Spleen (tissue), 11 donors: ENCODE measurements around the gene REEP3. TPM values are rescaled to one million over a fixed set of nuclear protein-coding genes. Genes with fewer than 3 reads are reported as not detected.
"Not testable (repeated sequence)": the region's sequence is repeated elsewhere in the genome, so short reads cannot be mapped to it uniquely, and the experiment has no call there.

Experiments
- DNase-seq: peaks from one replicate; pipeline ENCODE4 v3.0.0-alpha.2; 2020
- H3K27ac ChIP-seq, 8 donors: fragments of 200-600 bp; sonication (generic) in 7 of 8; 1 replicate in 4 of 8; 2 replicates in 4 of 8; pipeline versions ENCODE4 v1.5.0 to v1.8.0; 2016 to 2021; ENCODE audit warnings: inconsistent platforms in 4 of 8, mild to moderate bottlenecking in 4 of 8, moderate library complexity in 1 of 8
- H3K27me3 ChIP-seq, 7 donors: fragments of 200-600 bp; sonication (generic) in 6 of 7; replicated peaks in 1 of 7; 1 replicate in 4 of 7; 2 replicates in 3 of 7; pipeline versions ENCODE4 v1.5.0 to v1.8.0; 2016 to 2021; ENCODE audit warnings: inconsistent platforms in 3 of 7, mild to moderate bottlenecking in 1 of 7
- H3K36me3 ChIP-seq, 6 donors: fragments of 200-600 bp; sonication (generic) in 5 of 6; 1 replicate in 4 of 6; 2 replicates in 2 of 6; pipeline versions ENCODE4 v1.5.0 to v1.8.0; 2016 to 2021; ENCODE audit warnings: inconsistent platforms in 2 of 6
- H3K4me1 ChIP-seq, 6 donors: fragments of 200-600 bp; sonication (generic) in 5 of 6; 1 replicate in 3 of 6; 2 replicates in 3 of 6; pipeline versions ENCODE4 v1.5.0 to v1.8.0; 2016 to 2021; ENCODE audit warnings: inconsistent platforms in 3 of 6
- H3K4me3 ChIP-seq, 8 donors: fragments of 200-600 bp; sonication (generic) in 7 of 8; 1 replicate in 4 of 8; 2 replicates in 4 of 8; pipeline versions ENCODE4 v1.5.0 to v1.8.0; 2016 to 2021; ENCODE audit warnings: inconsistent platforms in 4 of 8, mild to moderate bottlenecking in 4 of 8, moderate library complexity in 2 of 8
- H3K9me3 ChIP-seq, 8 donors: fragments of 200-600 bp; sonication (generic) in 7 of 8; 1 replicate in 4 of 8; 2 replicates in 4 of 8; pipeline versions ENCODE4 v1.5.0 to v1.8.0; 2016 to 2021; ENCODE audit warnings: inconsistent platforms in 4 of 8
- CTCF ChIP-seq, 11 experiments: fragments of 200-600 bp in 7 of 11; fragments of 450-650 bp in 4 of 11; sonication (generic) in 4 of 11; IDR thresholded peaks in 8 of 11; conservative IDR thresholded peaks in 3 of 11; 1 replicate in 7 of 11; 2 replicates in 4 of 11; pipeline versions ENCODE4 v1.4.0 to v1.8.0; 2016 to 2021; ENCODE audit warnings: antibody characterized with exemption in 11 of 11, inconsistent platforms in 4 of 11, mild to moderate bottlenecking in 1 of 11
- POLR2A ChIP-seq, 3 donors: fragments of 450-650 bp; IDR thresholded peaks; one replicate each; pipeline ENCODE4 v1.5.1; 2017; ENCODE audit warnings: antibody characterized with exemption in 3 of 3, mild to moderate bottlenecking in 1 of 3
- POLR2AphosphoS5 ChIP-seq, 3 donors: sonication (generic); formaldehyde crosslinking; IDR thresholded peaks; one replicate each; pipeline ENCODE4 v1.5.1; 2017; ENCODE audit warnings: antibody characterized with exemption in 3 of 3
- WGBS, 5 donors: extraction: QIAGEN DNeasy Blood & Tissue Kit in 3 of 5; methylation state at CpG; one replicate each; pipeline versions ENCODE4 v1.1.5 to v1.1.7; 2013 to 2018; 5-methylcytosine and 5-hydroxymethylcytosine counted together
- intact Hi-C: fragments of 100-400 bp; cut with DNase I; formaldehyde crosslinking; loops from one replicate; pipeline ENCODE4 v1.15.0; 2023; ENCODE audit warnings: low total_unique reads
- polyA plus RNA-seq, 3 donors: library from polyadenylated mRNA; stranded (reverse); fragments of 200-250 nt; gene quantifications; one replicate each; pipeline ENCODE4 v1.2.1, GENCODE V29; 2013
- total RNA-seq, 7 donors: library from RNA; depleted of rRNA in 3 of 7; stranded (reverse); fragments of >200 nt in 3 of 7; fragmentation: NEBNext Ultra II Directional in 4 of 7; extraction: Animal tissue kit (Norgen Biotek cat#: 25700) in 4 of 7; gene quantifications; one replicate each; pipeline versions ENCODE4 v1.1.0 to v1.2.1, GENCODE V29; 2016 to 2021
- donor health status: healthy with polysubstance abuse.
- donor health status: DM: no; HTN: no; CAD: no; lungs with moderate emphysema.
- donor health status: DM: no; HTN: no; CAD: no.
- donor health status: Bipolar disorder and iron deficiency.
- donor health status: healthy.
- donor health status: DM: no; HTN: no; CAD: no.
- donor health status: DM: yes; HTN: yes; CAD: no.

Gene REEP3
- total and polyA plus RNA-seq, 10 donors = 4.0 to 46.5 (median 22.1) TPM

- no peak for TF ChIP-seq POLR2AphosphoS5 (IDR thresholded peaks at IDR 0.05)
- TF ChIP-seq POLR2A (IDR thresholded peaks at IDR 0.05) = no peak
- TF ChIP-seq CTCF (IDR thresholded peaks at IDR 0.05 in 8 of 11, conservative IDR thresholded peaks at IDR 0.05 in 3 of 11) = no peak
- Histone ChIP-seq H3K4me3 (no peak overlapping the region), H3K4me1 (peaks cover 0 to 6% (median 0%) of the 10 kb centered on the region in 6 donors), H3K27ac (no peak overlapping the region), H3K27me3 (no peaks in the 10 kb centered on the region), H3K9me3 (no peaks in the 10 kb centered on the region), H3K36me3 (no peaks in the 10 kb centered on the region)
- 81 to 98% (median 90%) methylated on average over 5 of the region's 5 CpGs for WGBS, 5 donors
- intact Hi-C loops = no loop called here
- DNase-seq = no peak
Observed at GRCh38 chr10:63561341-63561740, 40.1 kb downstream of the REEP3 start.

DNA sequence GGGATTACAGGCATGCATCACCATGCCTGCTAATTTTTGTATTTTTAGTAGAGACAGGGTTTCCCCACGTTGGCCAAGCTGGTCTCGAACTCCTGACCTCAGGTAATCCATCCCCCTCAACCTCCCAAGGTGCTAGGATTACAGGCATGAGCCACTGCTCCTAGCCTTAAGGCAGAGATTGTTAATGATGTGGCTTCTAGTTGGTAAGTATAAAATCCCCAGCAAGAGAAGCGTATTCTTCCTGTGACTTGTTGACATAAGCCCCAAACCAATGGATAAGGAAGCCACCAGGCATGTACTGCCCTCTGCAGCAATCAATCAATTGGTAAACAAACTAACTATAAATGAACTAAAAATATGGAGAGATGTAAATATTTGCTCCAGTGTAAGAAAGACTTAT, 41.2 kb downstream of the REEP3 start:
- Histone ChIP-seq H3K9me3 (no peaks in the 10 kb centered on the region), H3K4me1 (peaks cover 0 to 6% (median 0%) of the 10 kb centered on the region in 6 donors), H3K36me3 (peaks cover 0 to 4% (median 0%) of the 10 kb centered on the region in 6 donors), H3K27ac (no peak overlapping the region), H3K27me3 (no peaks in the 10 kb centered on the region), H3K4me3 (no peak overlapping the region)
- no peak for TF ChIP-seq POLR2AphosphoS5 (IDR thresholded peaks at IDR 0.05)
- no peak for TF ChIP-seq POLR2A (IDR thresholded peaks at IDR 0.05)
- TF ChIP-seq CTCF (IDR thresholded peaks at IDR 0.05 in 8 of 11, conservative IDR thresholded peaks at IDR 0.05 in 3 of 11) = no peak
- DNase-seq = no peak
- intact Hi-C loops = no loop called here
- WGBS, 5 donors = 93 to 100% (median 97%) methylated on average over 3 of the region's 3 CpGs

DNA sequence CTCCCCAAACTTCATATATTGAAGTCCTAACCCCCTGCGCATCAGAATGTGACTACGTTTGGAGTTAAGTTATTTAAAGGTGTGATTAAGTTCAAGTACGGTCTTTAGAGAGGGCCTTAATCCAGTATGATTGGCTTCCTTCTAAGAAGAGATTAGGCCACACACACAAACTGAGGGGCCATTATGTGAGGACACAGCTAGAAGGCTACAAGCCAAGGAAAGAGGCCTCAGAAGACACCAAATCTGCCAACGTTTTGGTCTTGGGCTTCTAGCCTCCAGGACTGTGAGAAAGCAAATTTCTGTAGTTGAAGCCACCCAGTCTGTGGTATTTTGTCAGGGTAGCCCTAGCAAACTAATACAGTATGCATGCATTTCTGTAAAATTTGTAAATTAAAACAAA, 41.7 kb downstream of the REEP3 start:
- WGBS, 5 donors = 85 to 94% (median 92%) methylated on average over 4 of the region's 4 CpGs
- no peak overlapping the region for H3K4me3 ChIP-seq

GRCh38 chr10:63563623-63564022, 42.4 kb downstream of the REEP3 start:
- H3K36me3 ChIP-seq = peaks cover 0 to 14% (median 0%) of the 10 kb centered on the region in 6 donors
- WGBS, 5 donors = 28 to 40% (median 33%) methylated on average over 3 of the region's 3 CpGs
- H3K27me3 ChIP-seq = no peaks in the 10 kb centered on the region
- H3K9me3 ChIP-seq = no peaks in the 10 kb centered on the region
- intact Hi-C loops = no loop called here
- no peak overlapping the region for H3K27ac ChIP-seq
- DNase-seq = no peak
- H3K4me1 ChIP-seq = peaks cover 0 to 6% (median 0%) of the 10 kb centered on the region in 6 donors
- TF ChIP-seq POLR2A (IDR thresholded peaks at IDR 0.05) = no peak
- no peak for TF ChIP-seq POLR2AphosphoS5 (IDR thresholded peaks at IDR 0.05)
- no peak for TF ChIP-seq CTCF (IDR thresholded peaks at IDR 0.05 in 8 of 11, conservative IDR thresholded peaks at IDR 0.05 in 3 of 11)
- no peak overlapping the region for H3K4me3 ChIP-seq

More for the DNA sequence above, 41.7 kb downstream of the REEP3 start:
- intact Hi-C loops = no loop called here
- Histone ChIP-seq H3K36me3 (peaks cover 0 to 6% (median 0%) of the 10 kb centered on the region in 6 donors), H3K27me3 (no peaks in the 10 kb centered on the region), H3K27ac (no peak overlapping the region), H3K9me3 (no peaks in the 10 kb centered on the region), H3K4me1 (peaks cover 0 to 6% (median 0%) of the 10 kb centered on the region in 6 donors)
- TF ChIP-seq CTCF (IDR thresholded peaks at IDR 0.05 in 8 of 11, conservative IDR thresholded peaks at IDR 0.05 in 3 of 11) (no peak), POLR2A (IDR thresholded peaks at IDR 0.05) (no peak), POLR2AphosphoS5 (IDR thresholded peaks at IDR 0.05) (no peak)
- DNase-seq = no peak

DNA sequence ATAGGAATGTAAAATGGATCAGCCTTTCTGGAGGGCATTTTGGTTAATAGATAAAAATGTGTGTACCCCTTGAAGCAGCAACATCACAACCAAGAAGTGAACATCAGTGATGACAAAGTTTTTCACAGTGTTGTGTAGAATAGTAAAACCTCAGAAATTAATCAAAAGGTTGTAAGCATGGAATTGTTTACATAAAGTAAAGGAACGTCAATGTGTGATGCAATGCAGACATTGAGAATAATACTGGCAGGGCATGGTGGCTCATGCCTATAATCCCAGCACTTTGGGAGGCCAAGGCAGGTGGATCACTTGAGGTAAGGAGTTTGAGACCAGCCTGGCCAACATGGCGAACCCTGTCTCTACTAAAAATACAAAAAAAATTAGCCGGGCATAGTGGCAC, 43.5 kb downstream of the REEP3 start:
- H3K9me3 ChIP-seq, H3K27me3 ChIP-seq, intact Hi-C loops, DNase-seq, H3K27ac ChIP-seq, H3K4me1 ChIP-seq, H3K4me3 ChIP-seq: not testable (repeated sequence)
- H3K36me3 ChIP-seq = peaks cover 0 to 19% (median 0%) of the 10 kb centered on the region in 6 donors
- 94 to 98% (median 96%) methylated on average over 3 of the region's 3 CpGs for WGBS, 5 donors
